Measurements from ENCODE around the gene ARFRP1.

Gene ARFRP1

GRCh38 chr20:63701329-63702035, 6.3 kb downstream of the ARFRP1 start:
- DNase-seq, result no peak

GRCh38 chr20:63701051-63701328, 6.8 kb downstream of the ARFRP1 start:
- DNase-seq, result no peak

GRCh38 chr20:63700199-63701050, 7.4 kb downstream of the ARFRP1 start:
- no peak for DNase-seq

GRCh38 chr20:63699466-63700198, 8.1 kb downstream of the ARFRP1 start:
- DNase-seq, result no peak

- DNase-seq, result no peak
Observed at GRCh38 chr20:63698739-63699465, 8.9 kb downstream of the ARFRP1 start.

- DNase-seq, result no peak
Observed at GRCh38 chr20:63697868-63698545, 9.8 kb downstream of the ARFRP1 start.

GRCh38 chr20:63697357-63697867, 10.4 kb downstream of the ARFRP1 start:
- no peak for DNase-seq

GRCh38 chr20:63696628-63697356, 11.0 kb downstream of the ARFRP1 start, which contains the start of gene TNFRSF6B:
Gene TNFRSF6B (plus strand): TSS chr20:63696652. CDS start chr20:63696768, 116 bp downstream.
- DNase-seq, result no peak

- no peak for DNase-seq
Observed at GRCh38 chr20:63696306-63696627, 11.5 kb downstream of the ARFRP1 start.

- DNase-seq, result no peak
Observed at GRCh38 chr20:63695424-63696305, 12.1 kb downstream of the ARFRP1 start.

- no peak for DNase-seq
Observed at GRCh38 chr20:63694584-63695423, 13.0 kb downstream of the ARFRP1 start.

GRCh38 chr20:63693733-63694583, 13.8 kb downstream of the ARFRP1 start:
- DNase-seq, result no peak

GRCh38 chr20:63693083-63693732, 14.6 kb downstream of the ARFRP1 start:
- no peak for DNase-seq

- no peak for DNase-seq
Observed at GRCh38 chr20:63692436-63693082, 15.2 kb downstream of the ARFRP1 start.

- DNase-seq, result no peak
Observed at GRCh38 chr20:63691711-63692435, 15.9 kb downstream of the ARFRP1 start.

- DNase-seq, result no peak
Observed at GRCh38 chr20:63690898-63691710, 16.7 kb downstream of the ARFRP1 start.
